Psoas muscle (tissue), 8 donors: ENCODE measurements around the gene VAT1L. TPM values are rescaled to one million over a fixed set of nuclear protein-coding genes. Genes with fewer than 3 reads are reported as not detected.

ENCODE experiments used
- ATAC-seq, 4 donors: fragments of 200-7000 bp; cut with Tn5 transposase; one replicate each; pipeline ENCODE4 v1.9.1; 2020; ENCODE audit warnings: moderate library complexity in 3 of 4, mild to moderate bottlenecking in 2 of 4
- DNase-seq, 2 donors: peaks; one replicate each; pipeline ENCODE4 v3.0.0-alpha.2; 2020
- H3K27ac ChIP-seq: fragments of 200-600 bp; one replicate; pipeline ENCODE4 v1.8.0; 2022
- H3K27me3 ChIP-seq, 3 donors: fragments of 200-600 bp in 1 of 3; one replicate each; pipeline versions ENCODE4 v1.6.1 to v1.8.0; 2013 to 2022; ENCODE audit warnings: low read length in 2 of 3, mild to moderate bottlenecking in 2 of 3, moderate library complexity in 1 of 3; ENCODE audit not compliant: insufficient read depth in 3 of 3
- H3K36me3 ChIP-seq, 2 donors: fragments of 200-600 bp in 1 of 2; one replicate each; pipeline versions ENCODE4 v1.6.1 to v1.8.0; 2013 to 2022; ENCODE audit warnings: low read depth in 1 of 2, mild to moderate bottlenecking in 1 of 2, moderate library complexity in 1 of 2; ENCODE audit not compliant: insufficient read depth in 1 of 2
- H3K4me1 ChIP-seq: fragments of 200-600 bp; one replicate; pipeline ENCODE4 v1.8.0; 2022
- H3K4me3 ChIP-seq: fragments of 200-600 bp; one replicate; pipeline ENCODE4 v1.8.0; 2022; ENCODE audit warnings: mild to moderate bottlenecking
- H3K9me3 ChIP-seq: fragments of 200-600 bp; one replicate; pipeline ENCODE4 v1.8.0; 2022
- CTCF ChIP-seq: fragments of 200-600 bp; IDR thresholded peaks from one replicate; pipeline ENCODE4 v1.8.0; 2022; ENCODE audit warnings: antibody characterized with exemption
- WGBS, 3 donors: extraction: QIAGEN DNeasy Blood & Tissue Kit; methylation state at CpG; one replicate each; pipeline versions ENCODE4 v1.1.6 to v1.1.7; 2013; 5-methylcytosine and 5-hydroxymethylcytosine counted together
- intact Hi-C, 2 donors: fragments of 100-400 bp; cut with DNase I; formaldehyde crosslinking; loops; one replicate each; pipeline versions ENCODE4 v1.11.0 to v1.14.2; 2022
- polyA plus RNA-seq, 3 donors: library from polyadenylated mRNA; stranded (reverse); fragments of 200-250 nt; gene quantifications; one replicate each; pipeline ENCODE4 v1.2.3, GENCODE V29; 2013
- total RNA-seq, 4 donors: library from RNA; stranded (reverse); fragmentation: NEBNext Ultra II Directional in 2 of 4; extraction: Animal tissue kit (Norgen Biotek cat#: 25700) in 2 of 4; gene quantifications; one replicate each; pipeline versions ENCODE4 v1.2.1 to v1.2.4, GENCODE V29; 2021 to 2023
- donor health status: healthy with polysubstance abuse.
- donor health status: DM: no; HTN: no; CAD: no; lungs with moderate emphysema.
- donor health status: Bipolar disorder and iron deficiency.
- donor health status: healthy.
- donor health status: DM: yes; HTN: yes; CAD: no.
- donor health status: DM: no; HTN: no; CAD: no.
- donor health status: DM: no; HTN: no; CAD: no.
- donor health status: DM: yes; HTN: yes; CAD: no.

Gene VAT1L
- total and polyA plus RNA-seq, 7 donors, result 0.03 to 0.20 (median 0.09) TPM; not detected in 3

DNA sequence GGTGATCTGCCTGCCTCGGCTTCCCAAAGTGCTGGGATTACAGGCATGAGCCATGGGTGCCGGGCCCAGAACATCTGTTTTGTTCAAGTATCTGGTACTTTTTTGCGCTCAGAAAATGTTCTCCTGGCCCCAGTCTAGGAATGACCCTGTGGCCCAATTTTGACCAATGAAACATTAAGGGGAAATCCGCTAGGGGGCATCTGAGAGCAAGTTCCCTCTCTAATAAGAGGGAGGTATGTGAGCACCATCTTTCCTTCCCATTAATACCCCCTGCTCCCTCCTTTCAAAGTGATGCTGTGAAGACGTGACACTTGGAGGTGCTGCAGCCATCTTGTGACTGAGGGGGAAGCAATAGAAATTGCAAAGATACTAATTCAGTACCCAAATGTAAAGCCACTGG lies 217.5 kb downstream of the VAT1L start:
- no peaks in the 10 kb centered on the region for H3K36me3 ChIP-seq
- DNase-seq (no peak), ATAC-seq (no peak)
- TF ChIP-seq CTCF, result no peak
- no peak overlapping the region for H3K27ac ChIP-seq
- WGBS, 3 donors, result 68 to 73% (median 71%) methylated on average over 5 of the region's 5 CpGs
- no peaks in the 10 kb centered on the region for H3K9me3 ChIP-seq
- H3K4me3 ChIP-seq, result no peak overlapping the region
- H3K27me3 ChIP-seq, result peaks cover 0 to 2% (median 0%) of the 10 kb centered on the region in 3 donors
- no peaks in the 10 kb centered on the region for H3K4me1 ChIP-seq
- intact Hi-C loops, result loop anchor here (10.0 kb wide), 1 partner anchor 331 kb away; no protein-coding TSS in a partner anchor

DNA sequence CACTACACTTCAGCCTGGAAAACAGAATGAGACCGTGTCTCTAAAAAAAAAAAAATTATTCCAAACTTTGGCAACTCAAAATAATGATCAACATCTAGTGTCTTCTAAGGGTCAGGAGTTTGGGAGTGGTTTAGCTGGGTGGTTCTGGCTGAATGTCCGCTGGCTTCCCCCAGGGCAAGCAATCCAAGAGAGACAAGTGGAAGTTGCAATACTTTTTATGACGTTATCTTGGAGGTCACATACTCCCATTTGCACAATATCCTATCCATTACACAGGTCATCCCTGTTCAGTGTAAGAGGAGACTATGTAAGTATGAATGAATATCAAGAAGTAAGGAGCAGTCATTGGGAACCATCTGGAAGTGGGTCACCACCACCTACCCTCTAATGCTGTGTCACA lies 218.8 kb downstream of the VAT1L start:
- Histone ChIP-seq H3K4me3 (no peak overlapping the region), H3K27ac (no peak overlapping the region), H3K4me1 (no peaks in the 10 kb centered on the region), H3K27me3 (no peaks in the 10 kb centered on the region), H3K36me3 (no peaks in the 10 kb centered on the region), H3K9me3 (no peaks in the 10 kb centered on the region)
- TF ChIP-seq CTCF, result no peak
- 69 to 74% (median 73%) methylated on average over 3 of the region's 3 CpGs for WGBS, 3 donors
- intact Hi-C loops, result loop anchor here (10.0 kb wide), 1 partner anchor 332 kb away; no protein-coding TSS in a partner anchor
- no peak for DNase-seq
- ATAC-seq, result no peak

DNA sequence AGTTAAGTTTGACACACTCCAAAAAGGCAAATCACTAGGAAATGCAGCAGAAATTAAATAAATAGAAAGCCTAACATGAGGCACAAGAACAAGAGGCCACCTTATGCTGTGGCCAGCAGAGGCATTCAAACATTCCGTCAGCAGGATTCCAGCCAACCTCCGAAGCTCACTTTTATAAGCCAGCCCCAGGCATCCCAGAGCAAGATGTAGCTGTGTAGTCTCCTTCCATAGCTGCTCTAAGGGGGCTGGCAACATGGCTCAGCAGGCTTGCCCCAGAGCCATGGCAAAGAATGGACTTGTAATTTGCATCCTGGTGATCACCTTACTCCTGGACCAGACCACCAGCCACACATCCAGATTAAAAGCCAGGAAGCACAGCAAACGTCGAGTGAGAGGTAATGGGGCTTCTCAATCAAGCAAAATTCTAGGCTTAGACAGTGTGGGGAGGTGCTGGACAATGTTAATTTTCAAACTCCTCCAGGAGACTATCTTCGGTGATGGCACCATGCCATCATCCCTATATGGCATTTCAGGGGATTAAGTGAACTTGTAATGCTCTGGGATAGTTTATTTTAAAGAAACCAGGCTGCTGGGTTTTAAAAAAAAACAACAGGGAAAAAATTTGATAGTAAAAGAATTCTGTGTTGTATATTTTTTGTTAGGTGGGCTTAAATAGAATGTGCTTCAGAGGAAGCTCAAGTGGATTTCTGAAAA lies 234.1 kb downstream of the VAT1L start, which contains the start of gene CLEC3A:
Gene CLEC3A, plus strand, starts transcription at position 202 of the 714 bp plus-strand sequence. Its CDS starts 79 bp downstream, at position 281.
- WGBS, 3 donors, result 23 to 36% (median 26%) methylated on average over 5 of the region's 5 CpGs
- H3K9me3 ChIP-seq, result no peaks in the 10 kb centered on the region
- H3K4me1 ChIP-seq, result no peaks in the 10 kb centered on the region
- DNase-seq, result no peak
- H3K4me3 ChIP-seq, result no peak within 1 kb of the TSS
- no peaks in the 10 kb centered on the region for H3K36me3 ChIP-seq
- no peaks in the 10 kb centered on the region for H3K27me3 ChIP-seq
- intact Hi-C loops, result no loop called here
- ATAC-seq, result no peak
- no peak within 1 kb of the TSS for H3K27ac ChIP-seq
- no peak for TF ChIP-seq CTCF

GRCh38 chr16:78024159-78024558 lies 235.8 kb downstream of the VAT1L start:
- TF ChIP-seq CTCF, result no peak
- no peaks in the 10 kb centered on the region for H3K27me3 ChIP-seq
- no peaks in the 10 kb centered on the region for H3K4me1 ChIP-seq
- no peaks in the 10 kb centered on the region for H3K36me3 ChIP-seq
- 88 to 89% (median 89%) methylated on average over 5 of the region's 5 CpGs for WGBS, 3 donors
- no peak overlapping the region for H3K27ac ChIP-seq
- intact Hi-C loops, result no loop called here
- H3K9me3 ChIP-seq, result no peaks in the 10 kb centered on the region
- no peak for ATAC-seq
- DNase-seq, result no peak
- H3K4me3 ChIP-seq, result no peak overlapping the region
